ENCODE measurements around the gene ZNF92.
"Not testable (repeated sequence)": the region's sequence is repeated elsewhere in the genome, so short reads cannot be mapped to it uniquely, and the experiment has no call there.

The ZNF92 gene

DNA sequence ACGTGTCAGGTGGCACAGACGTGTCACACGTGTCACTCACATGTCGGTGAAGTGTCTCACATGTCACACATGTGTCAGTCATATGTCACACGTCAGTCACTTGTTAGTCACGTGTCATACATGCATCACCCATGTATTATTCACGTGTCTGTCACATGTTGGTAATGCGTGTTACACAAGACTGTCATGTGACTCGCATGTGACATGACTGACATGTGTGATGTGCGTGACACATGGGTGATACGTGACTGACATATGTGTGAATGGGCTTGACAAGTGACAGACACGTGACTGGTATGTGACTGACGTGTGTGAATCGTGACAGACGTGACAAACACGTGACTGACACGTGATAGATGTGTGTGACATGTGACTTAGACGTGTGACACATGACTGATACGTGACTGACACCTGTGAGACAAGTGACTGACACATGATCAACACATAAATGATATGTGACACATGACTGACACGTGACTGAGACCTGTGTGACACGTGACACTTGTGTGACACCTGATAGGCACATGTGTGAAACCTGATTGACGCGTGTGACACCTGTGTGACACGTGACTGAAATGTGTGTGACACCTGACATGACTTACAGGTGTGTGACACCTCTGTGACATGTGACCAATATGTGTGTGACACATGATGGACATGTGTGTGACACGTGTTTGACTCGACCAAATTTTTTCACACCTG, 56.1 kb downstream of the ZNF92 start:
- DNase-seq: no peak

DNA sequence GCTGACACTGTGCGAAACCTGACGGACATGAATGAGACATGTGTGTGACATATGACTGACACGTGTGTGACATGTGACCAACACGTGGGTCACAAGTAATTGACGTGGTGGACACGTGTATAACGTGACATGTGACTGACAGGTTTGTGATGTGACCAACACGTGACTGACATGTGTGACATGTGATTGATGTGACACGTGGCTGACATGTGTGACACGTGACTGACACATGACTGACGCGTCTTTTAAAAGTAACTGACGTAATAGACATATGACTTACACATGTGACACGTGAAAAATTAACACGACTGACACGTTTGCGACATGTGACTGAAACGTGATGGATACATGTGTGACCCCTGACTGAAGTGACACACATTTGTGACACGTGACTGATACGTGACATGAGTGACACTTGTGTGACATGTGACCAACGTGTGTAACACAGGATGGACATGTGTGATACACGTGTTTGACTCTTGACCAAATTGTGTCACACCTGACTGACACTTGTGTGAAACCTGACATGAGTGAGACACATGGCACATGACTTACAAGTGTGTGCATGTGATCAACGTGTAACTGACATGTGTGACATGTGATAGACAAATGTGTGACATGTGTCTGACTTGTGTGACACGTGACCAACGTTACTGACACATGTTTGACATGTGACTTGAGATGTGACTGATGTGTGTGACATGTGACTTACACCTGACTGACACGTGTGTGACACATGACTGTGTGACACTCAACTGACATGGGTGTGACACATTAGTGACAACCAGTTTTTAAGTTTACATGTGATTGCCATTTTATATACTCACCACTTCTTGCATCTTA, 56.9 kb downstream of the ZNF92 start:
- no peak for DNase-seq

DNA sequence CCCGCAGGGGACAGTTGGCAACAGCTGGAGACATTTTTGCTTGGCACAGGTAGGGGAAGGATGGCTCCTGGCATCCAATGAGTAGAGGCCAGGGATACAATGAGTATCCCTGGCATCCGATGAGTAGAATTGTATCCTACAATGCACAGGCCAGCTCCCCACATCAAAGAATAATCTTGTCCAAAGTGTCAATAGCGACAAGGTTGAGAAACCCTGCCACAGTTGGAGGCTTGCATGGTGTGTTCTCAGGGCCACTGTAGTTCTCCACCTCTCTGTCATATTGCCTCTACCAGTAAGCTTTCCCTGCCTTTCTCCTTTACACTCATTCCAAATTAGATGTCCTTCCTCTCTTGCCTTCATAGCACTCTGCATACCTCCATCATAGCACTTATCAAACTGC, 60.7 kb downstream of the ZNF92 start:
- DNase-seq: no peak

DNA sequence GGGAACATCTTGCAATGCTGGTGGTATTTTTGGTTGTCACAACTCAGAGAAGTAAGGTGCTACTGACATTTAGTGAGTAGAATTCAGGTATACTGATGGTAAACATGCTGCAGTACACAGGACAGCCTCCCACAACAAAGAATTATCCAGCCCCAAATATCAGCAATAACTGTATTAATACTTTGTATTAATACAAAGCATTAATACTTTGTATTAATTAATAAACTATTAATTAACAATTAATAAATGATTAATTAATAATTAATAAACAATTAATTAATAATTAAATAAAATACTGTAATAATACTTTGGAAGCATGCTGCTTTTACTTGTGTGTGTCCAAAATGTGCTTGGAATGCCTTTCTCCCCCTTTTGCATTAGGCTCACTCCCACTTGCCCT, 62.5 kb downstream of the ZNF92 start:
- DNase-seq: no peak

DNA sequence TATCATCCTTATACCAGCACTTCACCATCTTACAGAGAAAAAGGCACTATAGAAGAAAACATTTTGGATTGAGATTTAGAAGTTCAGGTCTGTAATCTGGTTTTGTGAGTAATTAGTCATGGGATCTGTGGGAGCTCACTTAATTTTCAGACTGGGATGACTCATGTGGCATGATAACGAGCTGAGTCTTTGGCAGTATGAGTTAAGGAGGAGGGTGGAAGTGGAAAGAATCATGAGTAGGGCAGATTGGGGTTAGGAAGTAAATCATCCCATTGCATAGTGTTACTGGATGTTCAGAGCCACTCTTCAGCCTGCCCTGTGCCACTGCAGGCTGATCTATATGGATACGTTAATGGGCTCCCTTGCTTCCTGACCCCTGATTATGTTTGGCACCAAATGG, 64.9 kb downstream of the ZNF92 start:
- DNase-seq: peak; percentile 92

DNA sequence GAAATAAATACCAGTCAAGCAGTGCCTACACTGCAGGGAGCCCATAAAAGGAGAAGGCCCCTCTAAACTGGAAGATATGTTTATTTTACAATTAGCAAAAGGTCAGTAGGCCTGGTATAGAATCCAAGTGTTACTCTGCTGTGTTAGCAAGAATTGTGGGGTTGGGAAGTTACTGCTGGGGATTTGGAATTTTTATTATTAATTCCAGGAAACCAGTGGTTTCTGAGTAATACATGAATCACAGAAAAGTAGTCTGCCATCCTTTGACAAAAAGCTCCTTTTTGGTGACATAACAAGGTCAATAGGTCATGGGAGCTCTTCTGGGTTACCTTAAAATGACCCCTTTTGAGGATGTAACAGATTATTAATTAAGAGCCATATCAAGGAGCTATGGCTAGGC, 67.4 kb downstream of the ZNF92 start:
- peak; percentile 79 for DNase-seq

DNA sequence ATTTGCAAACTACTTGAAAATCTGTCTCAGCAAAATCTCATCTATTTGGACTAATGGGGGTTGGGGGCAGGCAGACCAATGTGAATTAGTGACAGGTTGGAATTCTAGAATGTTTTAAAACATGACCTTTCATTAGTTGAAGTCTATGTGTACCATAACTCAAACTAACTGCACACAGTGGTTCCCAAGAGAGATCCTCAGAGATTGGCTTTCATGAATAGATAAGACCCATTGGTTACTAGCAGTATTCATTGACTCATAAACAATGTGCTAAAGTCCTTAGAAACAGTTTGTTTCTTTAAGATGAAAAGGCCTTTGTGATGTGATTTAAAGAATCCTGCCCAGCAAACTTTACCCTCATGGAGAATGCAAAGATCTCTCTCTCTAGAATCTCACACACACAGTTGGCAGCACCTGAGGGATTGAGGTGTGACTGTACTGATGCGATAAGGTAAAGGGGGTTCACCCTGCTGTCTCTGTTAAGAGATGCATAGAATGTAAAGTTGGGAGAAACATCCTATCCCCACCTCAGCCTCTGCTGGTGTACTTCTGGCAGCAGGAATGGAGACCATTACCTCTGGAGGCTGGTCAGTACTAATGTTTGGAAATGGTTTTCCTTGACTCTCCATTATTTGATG, 70.7 kb downstream of the ZNF92 start:
- no peak for DNase-seq

DNA sequence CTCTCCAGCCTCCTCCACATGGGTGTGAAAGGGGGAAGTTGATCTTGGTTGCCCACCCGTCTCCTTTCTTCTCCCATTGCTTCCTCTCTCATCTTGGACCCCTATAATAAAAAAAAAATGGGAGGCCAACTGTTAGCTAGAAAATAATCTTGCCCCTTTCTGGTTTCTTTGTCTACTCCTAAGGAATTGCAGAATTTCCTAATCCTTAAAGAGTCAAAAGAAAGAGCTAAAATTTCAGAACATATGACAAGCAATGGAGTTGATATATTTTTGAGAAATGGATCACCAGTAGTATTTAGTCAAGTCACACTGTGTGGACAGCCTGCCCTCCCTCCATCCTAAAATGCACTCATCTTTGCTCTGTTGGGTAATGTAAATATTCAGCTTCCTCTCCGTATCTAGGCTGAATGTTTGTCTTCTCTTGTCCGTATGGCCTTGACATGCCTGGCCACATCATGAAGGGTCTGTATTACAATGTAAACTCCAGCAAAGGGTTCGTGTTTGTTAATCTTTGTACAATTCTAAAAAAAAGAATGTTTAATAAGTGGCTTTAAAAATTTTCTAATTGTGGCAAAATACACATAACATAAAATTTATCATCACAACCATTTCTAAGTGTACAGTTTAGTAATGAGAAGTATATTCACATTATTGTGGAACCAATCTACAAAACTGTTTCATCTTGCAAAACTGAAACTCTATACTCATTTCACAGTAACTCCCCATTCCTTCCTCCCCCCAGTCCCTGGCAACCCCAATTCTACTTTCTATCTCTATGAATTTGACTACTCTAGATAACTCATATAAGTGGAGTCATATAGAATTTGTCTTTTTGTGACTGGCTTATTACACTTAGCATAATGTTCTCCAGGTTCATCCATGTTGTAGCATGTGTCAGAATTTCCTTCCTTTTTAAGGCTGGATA, 71.5 kb downstream of the ZNF92 start:
- no peak for DNase-seq

DNA sequence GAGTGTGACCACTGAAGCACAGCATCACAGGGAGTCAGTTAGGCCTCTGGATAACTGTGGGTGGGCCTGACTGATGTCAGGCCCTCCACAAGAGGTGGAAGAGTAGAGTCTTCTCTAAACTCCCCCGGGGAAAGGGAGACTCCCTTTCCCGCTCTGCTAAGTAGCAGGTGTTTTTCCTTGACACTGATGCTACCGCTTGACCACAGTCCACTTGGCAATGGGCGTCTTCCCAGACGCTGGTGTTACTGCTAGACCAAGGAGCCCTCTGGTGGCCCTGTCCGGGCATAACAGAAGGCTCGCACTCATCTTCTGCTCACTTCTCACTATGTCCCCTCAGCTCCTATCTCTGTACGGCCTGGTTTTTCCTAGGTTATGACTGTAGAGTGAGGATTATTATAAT, 73.4 kb downstream of the ZNF92 start:
- not testable (repeated sequence) for DNase-seq

DNA sequence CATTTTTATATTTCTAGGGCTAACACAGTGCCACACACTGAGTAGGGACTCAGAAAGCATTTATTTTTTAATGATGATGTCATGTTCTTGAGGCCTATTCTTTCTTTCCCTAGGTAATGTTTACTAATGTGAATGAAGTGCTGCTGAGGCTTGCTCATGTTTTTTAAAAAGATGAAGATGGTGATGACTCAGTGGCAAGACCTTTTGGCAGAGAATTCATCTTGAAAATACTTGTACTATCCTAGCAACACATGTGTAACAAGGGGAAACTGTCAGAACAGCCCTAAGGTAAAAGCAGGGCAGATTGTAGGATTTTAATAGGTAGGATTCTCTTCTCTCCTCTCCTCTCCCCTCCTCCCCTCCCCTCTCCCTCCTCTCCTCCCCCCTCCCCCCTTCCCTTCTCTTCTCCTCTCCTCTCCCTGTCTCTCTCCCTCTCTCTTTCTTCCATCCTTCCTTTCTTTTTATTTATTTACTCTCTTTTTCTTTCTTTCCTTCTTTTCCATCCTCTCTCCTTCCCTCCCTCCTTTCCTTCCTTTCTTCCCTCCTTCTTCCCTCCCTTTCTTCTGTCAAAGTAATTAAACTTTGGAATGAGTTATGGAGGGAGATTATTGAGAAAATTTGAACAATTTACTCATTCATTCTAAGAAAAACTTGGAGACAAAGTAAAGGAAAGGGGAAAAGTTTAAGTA, 75.3 kb downstream of the ZNF92 start:
- DNase-seq: peak; percentile 85

DNA sequence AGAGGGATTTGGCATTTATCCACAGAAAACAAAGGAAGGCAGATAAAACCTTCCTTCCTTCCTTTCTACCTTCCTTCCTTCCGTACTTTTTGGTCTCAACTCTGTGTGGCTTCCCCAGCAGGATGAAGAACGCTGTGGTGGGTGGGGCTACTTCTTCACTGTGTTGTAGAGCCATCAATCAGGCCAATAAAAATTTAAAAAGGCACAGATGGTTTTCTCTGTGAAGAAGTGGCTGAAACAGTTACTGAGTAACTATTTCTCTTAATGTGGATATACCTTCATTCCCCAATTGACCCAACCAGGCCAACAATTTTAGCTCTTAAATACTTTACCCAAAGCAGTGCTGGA, 75.8 kb downstream of the ZNF92 start:
- DNase-seq: peak; percentile 31

Measured in fibroblast of skin of abdomen (primary cell).